SU-DHL-6 (cell line): ENCODE data around the gene ALDH16A1.
"Not testable (repeated sequence)": the region's sequence is repeated elsewhere in the genome, so short reads cannot be mapped to it uniquely, and the experiment has no call there.

Experiments
- EZH2phosphoT487 ChIP-seq: fragments of 200-600 bp; sonication (generic), shearing (Covaris generic); conservative IDR thresholded peaks from 2 replicates; pipeline ENCODE4 v1.6.1; 2018; ENCODE audit warnings: mild to moderate bottlenecking, antibody characterized with exemption, low read length, moderate library complexity, mixed read lengths
- TF ChIP-seq, protein P1 (sequence below): fragments of 200-600 bp; sonication (generic); IDR thresholded peaks from one replicate; pipeline ENCODE4 v1.5.1; 2017; ENCODE audit warnings: antibody characterized with exemption, mild to moderate bottlenecking, low read length, moderate library complexity; ENCODE audit not compliant: insufficient read depth, poor library complexity, severe bottlenecking

DNA sequence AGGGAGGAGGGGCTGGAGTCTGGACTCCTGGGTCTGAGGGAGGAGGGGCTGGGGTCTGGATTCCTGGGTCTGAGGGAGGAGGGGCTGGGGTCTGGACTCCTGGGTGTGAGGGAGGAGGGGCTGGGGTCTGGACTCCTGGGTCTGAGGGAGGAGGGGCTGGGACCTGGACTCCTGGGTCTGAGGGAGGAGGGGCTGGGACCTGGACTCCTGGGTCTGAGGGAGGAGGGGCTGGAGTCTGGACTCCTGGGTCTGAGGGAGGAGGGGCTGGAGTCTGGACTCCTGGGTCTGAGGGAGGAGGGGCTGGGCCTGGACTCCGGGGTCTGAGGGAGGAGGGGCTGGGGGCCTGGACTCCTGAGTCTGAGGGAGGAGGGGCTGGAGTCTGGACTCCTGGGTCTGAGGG, 8.1 kb downstream of the ALDH16A1 start:
- TF ChIP-seq, protein P1, sequence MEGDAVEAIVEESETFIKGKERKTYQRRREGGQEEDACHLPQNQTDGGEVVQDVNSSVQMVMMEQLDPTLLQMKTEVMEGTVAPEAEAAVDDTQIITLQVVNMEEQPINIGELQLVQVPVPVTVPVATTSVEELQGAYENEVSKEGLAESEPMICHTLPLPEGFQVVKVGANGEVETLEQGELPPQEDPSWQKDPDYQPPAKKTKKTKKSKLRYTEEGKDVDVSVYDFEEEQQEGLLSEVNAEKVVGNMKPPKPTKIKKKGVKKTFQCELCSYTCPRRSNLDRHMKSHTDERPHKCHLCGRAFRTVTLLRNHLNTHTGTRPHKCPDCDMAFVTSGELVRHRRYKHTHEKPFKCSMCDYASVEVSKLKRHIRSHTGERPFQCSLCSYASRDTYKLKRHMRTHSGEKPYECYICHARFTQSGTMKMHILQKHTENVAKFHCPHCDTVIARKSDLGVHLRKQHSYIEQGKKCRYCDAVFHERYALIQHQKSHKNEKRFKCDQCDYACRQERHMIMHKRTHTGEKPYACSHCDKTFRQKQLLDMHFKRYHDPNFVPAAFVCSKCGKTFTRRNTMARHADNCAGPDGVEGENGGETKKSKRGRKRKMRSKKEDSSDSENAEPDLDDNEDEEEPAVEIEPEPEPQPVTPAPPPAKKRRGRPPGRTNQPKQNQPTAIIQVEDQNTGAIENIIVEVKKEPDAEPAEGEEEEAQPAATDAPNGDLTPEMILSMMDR = not testable (repeated sequence)
- TF ChIP-seq EZH2phosphoT487 = not testable (repeated sequence)
